Panc1 (cell line): Measurements from ENCODE around the gene NDRG3. TPM values are rescaled to one million over a fixed set of nuclear protein-coding genes. Genes with fewer than 3 reads are reported as not detected.

Source experiments
- ATAC-seq: fragments of 200-7000 bp; cut with Tn5 transposase; 2 replicates; pipeline ENCODE4 v1.9.1; 2020; ENCODE audit warnings: mild to moderate bottlenecking, moderate library complexity
- BruUV-seq: library from RNA; stranded (reverse); fragments of 400-500 nt; replicated peaks from 2 replicates; lab custom pipeline; 2021; lab: Mats Ljungman, UMichigan
- CTCF ChIA-PET: fragments of 300-600 bp; sonication (Branson Sonifier 250); formaldehyde crosslinking; loops from one replicate; lab custom pipeline; 2022; ENCODE audit warnings: antibody characterized with exemption; lab: Charles Lee
- POLR2A ChIA-PET: fragments of 300-600 bp; sonication (Branson Sonifier 250); formaldehyde crosslinking; loops from one replicate; lab custom pipeline; 2022; ENCODE audit warnings: antibody characterized with exemption; lab: Charles Lee
- DNase-seq: peaks from one replicate; pipeline ENCODE4 v3.0.0-alpha.2; 2010; ENCODE audit warnings: low read depth, low spot score
- H3K27ac ChIP-seq: 2 replicates; pipeline ENCODE4 v1.5.1; 2011; ENCODE audit warnings: mild to moderate bottlenecking, low read length, inconsistent platforms
- H3K27me3 ChIP-seq: fragments of 200-500 bp; sonication (Bioruptor generic); 2 replicates; pipeline ENCODE4 v1.6.0; 2014; ENCODE audit warnings: low read length, inconsistent platforms; ENCODE audit not compliant: control insufficient read depth, insufficient read depth
- H3K36me3 ChIP-seq: fragments of 200-500 bp; sonication (Bioruptor generic); 2 replicates; pipeline ENCODE4 v1.5.1; 2014; ENCODE audit warnings: inconsistent platforms, mild to moderate bottlenecking, low read length, moderate library complexity; ENCODE audit not compliant: control insufficient read depth, insufficient read depth
- H3K4me1 ChIP-seq: 2 replicates; pipeline ENCODE4 v1.5.1; 2011; ENCODE audit warnings: inconsistent platforms, mild to moderate bottlenecking, low read length, moderate library complexity; ENCODE audit not compliant: control insufficient read depth, insufficient read depth
- H3K4me3 ChIP-seq, 2 experiments: 2 replicates each; pipeline ENCODE4 v1.5.1; 2011 to 2012; ENCODE audit warnings: low read depth in 2 of 2, low read length in 2 of 2, mild to moderate bottlenecking in 2 of 2, inconsistent platforms in 1 of 2, moderate library complexity in 1 of 2
- H3K9me3 ChIP-seq: fragments of 200-500 bp; sonication (Bioruptor generic); 2 replicates; pipeline ENCODE4 v1.5.1; 2014; ENCODE audit warnings: low read depth, mild to moderate bottlenecking, inconsistent platforms, low read length, moderate library complexity; ENCODE audit not compliant: control insufficient read depth, insufficient read depth
- POLR2AphosphoS5 ChIP-seq: IDR thresholded peaks from 2 replicates; pipeline ENCODE4 v1.6.1; 2012; ENCODE audit warnings: mild to moderate bottlenecking, low read depth, low read length, moderate library complexity
- SIN3A ChIP-seq: IDR thresholded peaks from 2 replicates; pipeline ENCODE4 v1.6.1; 2012; ENCODE audit warnings: low read depth, mild to moderate bottlenecking, low read length, moderate library complexity, borderline replicate concordance; ENCODE audit not compliant: insufficient read depth
- in situ Hi-C: cut with HindIII; loops from 2 replicates; pipeline ENCODE4 v1.10.0; 2016; ENCODE audit warnings: low sequenced_read_pairs, low pct_unique_long_range_greater_than_20kb
- intact Hi-C: fragments of 100-400 bp; cut with micrococcal nuclease; formaldehyde crosslinking; loops from one replicate; pipeline ENCODE4 v1.10.0; 2022; ENCODE audit not compliant: unreplicated experiment
- total RNA-seq: library from RNA; stranded (reverse); gene quantifications from one replicate; pipeline ENCODE4 v1.2.1, GENCODE V29; 2021; ENCODE audit not compliant: unreplicated experiment
- TF ChIP-seq, protein P1 (sequence below), 2 experiments: IDR thresholded peaks; 2 replicates each; pipeline ENCODE4 v1.6.1; 2011 to 2012; ENCODE audit warnings: low read depth in 2 of 2, control low read depth in 1 of 2, low read length in 1 of 2, mild to moderate bottlenecking in 1 of 2, moderate library complexity in 1 of 2; ENCODE audit not compliant: insufficient read depth in 1 of 2
- TF ChIP-seq, protein P2 (sequence below): fragments of 450-650 bp; IDR thresholded peaks from 2 replicates; pipeline ENCODE4 v1.5.1; 2017; ENCODE audit warnings: mild to moderate bottlenecking

NDRG3 gene
- total RNA-seq, 1 experiment from 2014 or later: 36.0 TPM

DNA sequence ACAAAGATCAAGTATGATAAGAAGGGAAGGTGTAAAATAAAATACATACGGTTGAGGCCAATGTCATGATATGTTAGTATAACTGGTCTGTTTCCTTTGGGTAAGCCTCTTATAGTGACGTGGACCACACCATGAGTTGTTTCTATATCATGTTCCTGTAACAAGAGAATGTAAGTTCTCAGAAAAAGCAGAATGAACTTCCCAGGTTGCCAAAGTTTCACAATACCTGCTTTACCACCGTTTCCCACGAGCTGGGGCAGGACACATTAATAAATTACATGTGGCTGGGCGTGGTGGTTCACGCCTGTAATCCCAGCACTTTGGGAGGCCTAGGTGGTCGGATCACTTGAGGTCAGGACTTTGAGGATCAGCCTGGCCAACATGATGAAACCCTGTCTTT is 57.3 kb downstream of the NDRG3 start:
- ATAC-seq: no peak
- TF ChIP-seq POLR2AphosphoS5: no peak
- TF ChIP-seq SIN3A: no peak
- TF ChIP-seq, protein P1, sequence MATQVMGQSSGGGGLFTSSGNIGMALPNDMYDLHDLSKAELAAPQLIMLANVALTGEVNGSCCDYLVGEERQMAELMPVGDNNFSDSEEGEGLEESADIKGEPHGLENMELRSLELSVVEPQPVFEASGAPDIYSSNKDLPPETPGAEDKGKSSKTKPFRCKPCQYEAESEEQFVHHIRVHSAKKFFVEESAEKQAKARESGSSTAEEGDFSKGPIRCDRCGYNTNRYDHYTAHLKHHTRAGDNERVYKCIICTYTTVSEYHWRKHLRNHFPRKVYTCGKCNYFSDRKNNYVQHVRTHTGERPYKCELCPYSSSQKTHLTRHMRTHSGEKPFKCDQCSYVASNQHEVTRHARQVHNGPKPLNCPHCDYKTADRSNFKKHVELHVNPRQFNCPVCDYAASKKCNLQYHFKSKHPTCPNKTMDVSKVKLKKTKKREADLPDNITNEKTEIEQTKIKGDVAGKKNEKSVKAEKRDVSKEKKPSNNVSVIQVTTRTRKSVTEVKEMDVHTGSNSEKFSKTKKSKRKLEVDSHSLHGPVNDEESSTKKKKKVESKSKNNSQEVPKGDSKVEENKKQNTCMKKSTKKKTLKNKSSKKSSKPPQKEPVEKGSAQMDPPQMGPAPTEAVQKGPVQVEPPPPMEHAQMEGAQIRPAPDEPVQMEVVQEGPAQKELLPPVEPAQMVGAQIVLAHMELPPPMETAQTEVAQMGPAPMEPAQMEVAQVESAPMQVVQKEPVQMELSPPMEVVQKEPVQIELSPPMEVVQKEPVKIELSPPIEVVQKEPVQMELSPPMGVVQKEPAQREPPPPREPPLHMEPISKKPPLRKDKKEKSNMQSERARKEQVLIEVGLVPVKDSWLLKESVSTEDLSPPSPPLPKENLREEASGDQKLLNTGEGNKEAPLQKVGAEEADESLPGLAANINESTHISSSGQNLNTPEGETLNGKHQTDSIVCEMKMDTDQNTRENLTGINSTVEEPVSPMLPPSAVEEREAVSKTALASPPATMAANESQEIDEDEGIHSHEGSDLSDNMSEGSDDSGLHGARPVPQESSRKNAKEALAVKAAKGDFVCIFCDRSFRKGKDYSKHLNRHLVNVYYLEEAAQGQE (IDR thresholded peaks at IDR 0.05; ENCODE audit: insufficient read depth in 1 of 2, low read depth in 2 of 2, low read length in 1 of 2): no peak
- Histone ChIP-seq H3K36me3 (no peaks in the 10 kb centered on the region), H3K4me3 (no peak overlapping the region), H3K27me3 (no peaks in the 10 kb centered on the region), H3K9me3 (no peaks in the 10 kb centered on the region), H3K4me1 (no peaks in the 10 kb centered on the region), H3K27ac (no peak overlapping the region)
- ChIA-PET CTCF (no interaction called here), POLR2A (no interaction called here)
- no peak for DNase-seq
- BruUV-seq: no TSS peak
- in situ Hi-C loops: no loop called here
- intact Hi-C loops: no loop called here

DNA sequence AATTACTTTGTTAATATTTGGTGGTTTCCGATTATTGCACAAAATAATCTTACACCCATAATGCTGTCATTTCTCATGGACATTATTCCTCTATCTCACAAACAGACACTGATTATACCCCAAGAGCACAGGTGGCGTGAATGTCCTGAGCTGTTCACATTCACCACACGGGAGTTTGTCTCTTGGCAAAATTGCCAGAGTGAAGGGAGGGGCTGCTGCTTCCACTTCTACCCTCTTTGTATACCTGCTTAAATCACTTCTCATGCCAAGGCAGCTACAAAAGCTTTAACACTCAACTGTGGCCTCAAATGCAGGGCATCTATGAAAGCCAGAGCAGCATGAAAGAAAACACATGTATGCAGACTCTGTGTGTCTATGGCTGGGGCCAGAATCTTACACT is 58.0 kb downstream of the NDRG3 start:
- TF ChIP-seq, protein P2, sequence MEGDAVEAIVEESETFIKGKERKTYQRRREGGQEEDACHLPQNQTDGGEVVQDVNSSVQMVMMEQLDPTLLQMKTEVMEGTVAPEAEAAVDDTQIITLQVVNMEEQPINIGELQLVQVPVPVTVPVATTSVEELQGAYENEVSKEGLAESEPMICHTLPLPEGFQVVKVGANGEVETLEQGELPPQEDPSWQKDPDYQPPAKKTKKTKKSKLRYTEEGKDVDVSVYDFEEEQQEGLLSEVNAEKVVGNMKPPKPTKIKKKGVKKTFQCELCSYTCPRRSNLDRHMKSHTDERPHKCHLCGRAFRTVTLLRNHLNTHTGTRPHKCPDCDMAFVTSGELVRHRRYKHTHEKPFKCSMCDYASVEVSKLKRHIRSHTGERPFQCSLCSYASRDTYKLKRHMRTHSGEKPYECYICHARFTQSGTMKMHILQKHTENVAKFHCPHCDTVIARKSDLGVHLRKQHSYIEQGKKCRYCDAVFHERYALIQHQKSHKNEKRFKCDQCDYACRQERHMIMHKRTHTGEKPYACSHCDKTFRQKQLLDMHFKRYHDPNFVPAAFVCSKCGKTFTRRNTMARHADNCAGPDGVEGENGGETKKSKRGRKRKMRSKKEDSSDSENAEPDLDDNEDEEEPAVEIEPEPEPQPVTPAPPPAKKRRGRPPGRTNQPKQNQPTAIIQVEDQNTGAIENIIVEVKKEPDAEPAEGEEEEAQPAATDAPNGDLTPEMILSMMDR: no peak
- in situ Hi-C loops: no loop called here
- BruUV-seq: no TSS peak

DNA sequence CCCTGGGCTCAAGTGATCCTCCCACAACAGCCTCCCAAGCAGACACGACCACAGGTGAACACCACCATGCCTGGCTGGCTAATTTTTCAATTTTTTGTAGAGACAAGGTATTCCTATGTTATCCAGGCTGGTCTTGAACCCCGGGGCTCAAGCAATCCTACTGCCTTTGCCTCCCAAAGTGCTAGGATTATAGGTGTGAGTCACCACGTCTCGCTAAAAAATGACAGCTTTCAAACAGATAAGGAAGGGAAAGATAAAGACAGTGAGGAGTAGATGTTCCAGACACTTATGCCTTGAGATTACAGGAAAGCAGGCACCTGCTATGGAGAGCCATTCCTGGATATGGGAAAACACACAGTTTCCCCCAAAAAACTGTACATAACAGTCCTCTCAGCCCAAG is 58.9 kb downstream of the NDRG3 start:
- Histone ChIP-seq H3K4me3 (no peak overlapping the region), H3K4me1 (no peaks in the 10 kb centered on the region), H3K9me3 (no peaks in the 10 kb centered on the region), H3K27ac (no peak overlapping the region), H3K27me3 (no peaks in the 10 kb centered on the region), H3K36me3 (no peaks in the 10 kb centered on the region)
- BruUV-seq: no TSS peak
- intact Hi-C loops (no loop called here), in situ Hi-C loops (no loop called here)
- CTCF ChIA-PET: no interaction called here
- no peak for TF ChIP-seq POLR2AphosphoS5
- TF ChIP-seq, protein P1 (IDR thresholded peaks at IDR 0.05; ENCODE audit: insufficient read depth in 1 of 2, low read depth in 2 of 2, low read length in 1 of 2): no peak
- DNase-seq: no peak
- POLR2A ChIA-PET: no interaction called here
- ATAC-seq: no peak

More for the DNA sequence above, 58.0 kb downstream of the NDRG3 start:
- no peak overlapping the region for H3K27ac ChIP-seq
- ATAC-seq (no peak), DNase-seq (no peak)
- intact Hi-C loops: no loop called here
- ChIA-PET POLR2A (no interaction called here), CTCF (no interaction called here)
- H3K4me3 ChIP-seq: no peak overlapping the region
- no peaks in the 10 kb centered on the region for H3K9me3 ChIP-seq
- no peaks in the 10 kb centered on the region for H3K27me3 ChIP-seq
- no peaks in the 10 kb centered on the region for H3K36me3 ChIP-seq
- H3K4me1 ChIP-seq: no peaks in the 10 kb centered on the region
